ENCODE data around the gene PSMA5.

GRCh38 chr1:109438798-109439297 lies 12.6 kb upstream of the PSMA5 start:
- TF ChIP-seq POLR2A (IDR thresholded peaks at IDR 0.05) (no peak), CTCF (IDR thresholded peaks at IDR 0.05) (no peak), POLR2AphosphoS5 (IDR thresholded peaks at IDR 0.05) (no peak)

All from breast epithelium (tissue), 3 donors.